ENCODE measurements around the gene PTPRD.

Gene PTPRD

DNA sequence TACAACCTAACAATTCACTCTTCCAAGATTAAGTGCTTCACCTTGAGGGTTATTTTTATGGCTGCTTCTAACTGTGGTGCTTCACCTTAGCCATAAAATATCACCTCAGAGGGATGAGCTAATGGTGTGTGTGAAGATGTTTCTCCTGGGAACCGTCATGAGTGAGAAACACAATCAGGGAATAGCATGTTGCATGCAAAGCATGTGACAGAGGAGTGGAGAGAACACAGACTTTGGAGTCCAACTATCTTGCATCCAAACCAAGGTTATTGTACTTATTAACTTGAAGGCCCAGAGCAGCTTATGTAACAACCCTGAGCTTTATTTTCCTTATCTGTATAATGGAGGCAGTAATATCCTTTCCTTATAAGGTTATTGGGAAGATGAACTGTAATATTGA lies 1724.2 kb downstream of the PTPRD start:
- DNase-seq (ENCODE audit: low spot score in 2 of 2) (no peak), ATAC-seq (no peak)
- Mint-ChIP-seq H3K4me3 (no peak overlapping the region), H3K9me3 (no peaks in the 10 kb centered on the region), H3K36me3 (no peaks in the 10 kb centered on the region), H3K27ac (no peak overlapping the region), H3K4me1 (no peaks in the 10 kb centered on the region)

DNA sequence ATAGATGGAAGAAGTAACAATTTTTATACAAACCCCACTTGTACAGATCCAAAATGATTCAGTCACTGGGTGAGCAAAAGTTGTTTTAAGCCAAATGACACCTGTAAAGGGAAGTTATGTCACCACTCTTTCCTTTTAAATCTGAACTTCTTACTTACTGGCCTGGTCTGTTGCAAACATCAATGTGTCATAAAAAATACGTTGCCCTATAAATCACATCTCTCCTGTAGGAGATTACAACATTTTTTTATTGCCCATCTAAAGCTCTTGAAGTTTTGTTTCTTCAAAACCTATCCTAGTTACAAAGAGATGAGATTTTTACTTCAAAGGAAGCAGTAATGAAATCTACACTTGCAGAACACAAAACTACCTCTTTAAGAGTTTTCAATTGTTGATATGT lies 1725.4 kb downstream of the PTPRD start:
- Mint-ChIP-seq H3K27ac (no peak overlapping the region), H3K4me1 (no peaks in the 10 kb centered on the region), H3K36me3 (no peaks in the 10 kb centered on the region), H3K4me3 (no peak overlapping the region), H3K9me3 (no peaks in the 10 kb centered on the region)
- no peak for ATAC-seq
- DNase-seq (ENCODE audit: low spot score in 2 of 2), result no peak

- no peak overlapping the region for H3K4me3 Mint-ChIP-seq
- ATAC-seq, result no peak
- H3K27ac Mint-ChIP-seq, result no peak overlapping the region
- no peaks in the 10 kb centered on the region for H3K9me3 Mint-ChIP-seq
- H3K36me3 Mint-ChIP-seq, result no peaks in the 10 kb centered on the region
- H3K4me1 Mint-ChIP-seq, result no peaks in the 10 kb centered on the region
- no peak for DNase-seq (ENCODE audit: low spot score in 2 of 2)
Observed at GRCh38 chr9:8883321-8883720, 1729.5 kb downstream of the PTPRD start.

GRCh38 chr9:8880060-8880459 lies 1732.7 kb downstream of the PTPRD start:
- no peak for DNase-seq (ENCODE audit: low spot score in 2 of 2)
- no peak for ATAC-seq
- no peaks in the 10 kb centered on the region for H3K4me1 Mint-ChIP-seq
- no peaks in the 10 kb centered on the region for H3K36me3 Mint-ChIP-seq
- no peaks in the 10 kb centered on the region for H3K9me3 Mint-ChIP-seq
- H3K4me3 Mint-ChIP-seq, result no peak overlapping the region
- H3K27ac Mint-ChIP-seq, result no peak overlapping the region

DNA sequence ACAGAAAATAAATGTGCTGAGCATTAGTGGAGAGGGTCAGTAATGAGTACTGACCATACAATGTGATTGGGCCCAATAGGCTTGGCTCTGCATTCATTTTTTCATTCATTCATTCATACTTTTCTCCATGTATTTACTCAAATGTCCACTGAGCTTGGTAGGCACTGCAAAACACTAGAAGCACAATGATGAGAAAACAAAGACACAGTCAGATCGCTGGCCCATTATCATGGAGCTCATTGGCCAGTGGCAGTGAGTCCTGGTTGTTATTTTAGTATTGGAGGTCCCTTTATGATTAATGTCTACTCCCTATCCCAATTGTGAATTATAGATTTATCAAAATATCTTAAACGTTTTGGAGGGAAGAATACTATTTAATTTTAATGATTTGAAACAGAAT lies 1733.5 kb downstream of the PTPRD start:
- Mint-ChIP-seq H3K4me3 (no peak overlapping the region), H3K27ac (no peak overlapping the region), H3K36me3 (no peaks in the 10 kb centered on the region), H3K9me3 (peaks cover 2% of the 10 kb centered on the region), H3K4me1 (no peaks in the 10 kb centered on the region)
- no peak for DNase-seq (ENCODE audit: low spot score in 2 of 2)
- ATAC-seq, result no peak

- no peak overlapping the region for H3K4me3 Mint-ChIP-seq
- peaks cover 2% of the 10 kb centered on the region for H3K9me3 Mint-ChIP-seq
Observed at GRCh38 chr9:8877753-8878494, 1734.9 kb downstream of the PTPRD start.

GRCh38 chr9:8876303-8876702 lies 1736.5 kb downstream of the PTPRD start:
- no peak for DNase-seq (ENCODE audit: low spot score in 2 of 2)
- Mint-ChIP-seq H3K4me3 (no peak overlapping the region), H3K27ac (no peak overlapping the region)

More at GRCh38 chr9:8877753-8878494, 1734.9 kb downstream of the PTPRD start:
- ATAC-seq (no peak), DNase-seq (ENCODE audit: low spot score in 2 of 2) (no peak)
- Mint-ChIP-seq H3K4me1 (no peaks in the 10 kb centered on the region), H3K27ac (no peak overlapping the region), H3K36me3 (no peaks in the 10 kb centered on the region)

GRCh38 chr9:8874482-8874881 lies 1738.3 kb downstream of the PTPRD start:
- ATAC-seq, result no peak
- no peak overlapping the region for H3K27ac Mint-ChIP-seq
- no peaks in the 10 kb centered on the region for H3K4me1 Mint-ChIP-seq
- peaks cover 2% of the 10 kb centered on the region for H3K9me3 Mint-ChIP-seq
- no peak for DNase-seq (ENCODE audit: low spot score in 2 of 2)
- no peak overlapping the region for H3K4me3 Mint-ChIP-seq
- no peaks in the 10 kb centered on the region for H3K36me3 Mint-ChIP-seq

More at GRCh38 chr9:8876303-8876702, 1736.5 kb downstream of the PTPRD start:
- Mint-ChIP-seq H3K9me3 (peaks cover 2% of the 10 kb centered on the region), H3K36me3 (no peaks in the 10 kb centered on the region), H3K4me1 (no peaks in the 10 kb centered on the region)
- ATAC-seq, result no peak

GRCh38 chr9:8872802-8873201 lies 1740.0 kb downstream of the PTPRD start:
- no peaks in the 10 kb centered on the region for H3K36me3 Mint-ChIP-seq
- H3K9me3 Mint-ChIP-seq, result peaks cover 2% of the 10 kb centered on the region
- DNase-seq (ENCODE audit: low spot score in 2 of 2) (no peak), ATAC-seq (no peak)
- H3K4me1 Mint-ChIP-seq, result no peaks in the 10 kb centered on the region
- H3K4me3 Mint-ChIP-seq, result no peak overlapping the region
- H3K27ac Mint-ChIP-seq, result no peak overlapping the region

DNA sequence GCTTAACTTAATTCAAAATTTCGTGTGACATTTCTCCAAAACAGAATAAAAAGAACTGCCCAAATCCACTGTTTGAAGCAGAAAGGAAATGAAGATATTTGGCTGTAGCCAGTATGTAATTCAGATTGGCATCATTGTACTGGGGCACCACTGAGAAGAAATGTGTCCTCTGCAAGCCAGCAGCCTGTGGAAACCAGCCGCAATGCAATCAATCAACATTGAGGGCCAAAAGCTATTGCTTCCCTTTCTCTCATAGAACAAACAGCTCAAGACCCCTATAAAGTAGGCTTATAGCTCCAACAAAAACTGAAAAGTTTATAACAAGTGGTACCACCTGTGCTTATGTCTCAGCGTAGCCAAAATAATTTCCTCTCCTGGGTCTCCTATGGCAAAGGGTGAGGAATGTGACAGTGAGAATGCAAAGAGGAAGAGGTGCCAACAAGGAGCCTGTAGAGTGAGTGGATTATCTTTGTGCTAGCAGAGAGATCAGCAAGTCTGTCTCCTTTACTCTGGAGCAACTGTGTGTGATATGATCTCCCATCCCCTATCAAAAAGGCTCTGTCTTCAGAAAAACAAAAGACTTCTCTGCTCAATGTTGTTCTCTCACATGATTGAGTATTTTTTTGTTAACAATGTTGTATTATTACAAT lies 1740.9 kb downstream of the PTPRD start:
- peaks cover 2% of the 10 kb centered on the region for H3K9me3 Mint-ChIP-seq
- DNase-seq (ENCODE audit: low spot score in 2 of 2) (no peak), ATAC-seq (no peak)
- H3K27ac Mint-ChIP-seq, result no peak overlapping the region
- no peaks in the 10 kb centered on the region for H3K4me1 Mint-ChIP-seq
- H3K36me3 Mint-ChIP-seq, result no peaks in the 10 kb centered on the region
- no peak overlapping the region for H3K4me3 Mint-ChIP-seq

DNA sequence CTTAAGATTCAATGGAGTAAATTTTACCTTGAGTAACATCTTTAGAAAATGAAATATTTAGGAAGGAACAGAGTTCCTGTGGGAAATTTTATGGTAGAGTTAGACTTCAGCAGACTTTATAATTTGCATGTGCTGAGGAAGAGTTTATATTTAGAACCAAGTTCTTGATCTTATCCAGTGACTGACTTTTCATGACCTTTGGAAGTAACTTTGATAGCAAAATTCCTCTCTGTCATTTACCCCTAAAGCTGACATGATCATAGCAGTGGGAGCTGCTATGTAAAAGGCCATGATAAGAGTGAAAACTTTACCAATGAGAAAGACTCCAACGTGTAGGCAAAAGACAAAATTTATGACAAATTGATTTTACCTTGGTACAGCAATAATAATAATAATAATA lies 1741.4 kb downstream of the PTPRD start:
- ATAC-seq, result no peak
- Mint-ChIP-seq H3K27ac (no peak overlapping the region), H3K4me1 (no peaks in the 10 kb centered on the region), H3K9me3 (peaks cover 2% of the 10 kb centered on the region), H3K4me3 (no peak overlapping the region), H3K36me3 (no peaks in the 10 kb centered on the region)
- no peak for DNase-seq (ENCODE audit: low spot score in 2 of 2)

- no peak for DNase-seq (ENCODE audit: low spot score in 2 of 2)
- H3K9me3 Mint-ChIP-seq, result peaks cover 2% of the 10 kb centered on the region
- H3K27ac Mint-ChIP-seq, result no peak overlapping the region
- no peaks in the 10 kb centered on the region for H3K36me3 Mint-ChIP-seq
- no peak for ATAC-seq
- no peak overlapping the region for H3K4me3 Mint-ChIP-seq
- no peaks in the 10 kb centered on the region for H3K4me1 Mint-ChIP-seq
Observed at GRCh38 chr9:8869812-8870211, 1743.0 kb downstream of the PTPRD start.

GRCh38 chr9:8868632-8869031 lies 1744.2 kb downstream of the PTPRD start:
- Mint-ChIP-seq H3K9me3 (no peaks in the 10 kb centered on the region), H3K4me1 (no peaks in the 10 kb centered on the region), H3K36me3 (no peaks in the 10 kb centered on the region), H3K4me3 (no peak overlapping the region), H3K27ac (no peak overlapping the region)
- ATAC-seq, result no peak
- DNase-seq (ENCODE audit: low spot score in 2 of 2), result no peak

DNA sequence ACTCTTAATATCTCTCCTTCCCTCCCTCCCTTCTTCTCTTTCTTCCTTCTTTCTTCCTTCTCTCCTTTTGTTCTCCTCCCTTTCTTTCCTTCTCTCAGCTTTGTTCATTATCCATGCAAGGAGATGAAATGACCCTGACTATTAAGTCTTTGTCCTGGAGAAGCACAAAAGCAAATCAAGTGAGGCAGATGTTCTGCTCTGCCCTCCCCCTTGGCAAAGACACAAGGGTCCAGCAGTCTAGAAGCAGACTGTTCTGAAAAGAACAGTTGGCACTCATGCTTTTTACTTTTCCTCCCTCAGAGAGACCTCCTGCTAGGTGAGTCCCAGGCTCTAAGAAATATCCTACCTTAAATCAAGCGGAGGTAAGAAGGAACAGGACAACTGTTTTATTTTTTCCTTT lies 1745.7 kb downstream of the PTPRD start:
- DNase-seq (ENCODE audit: low spot score in 2 of 2) (no peak), ATAC-seq (no peak)
- Mint-ChIP-seq H3K9me3 (no peaks in the 10 kb centered on the region), H3K4me3 (no peak overlapping the region), H3K27ac (no peak overlapping the region), H3K36me3 (no peaks in the 10 kb centered on the region), H3K4me1 (no peaks in the 10 kb centered on the region)

DNA sequence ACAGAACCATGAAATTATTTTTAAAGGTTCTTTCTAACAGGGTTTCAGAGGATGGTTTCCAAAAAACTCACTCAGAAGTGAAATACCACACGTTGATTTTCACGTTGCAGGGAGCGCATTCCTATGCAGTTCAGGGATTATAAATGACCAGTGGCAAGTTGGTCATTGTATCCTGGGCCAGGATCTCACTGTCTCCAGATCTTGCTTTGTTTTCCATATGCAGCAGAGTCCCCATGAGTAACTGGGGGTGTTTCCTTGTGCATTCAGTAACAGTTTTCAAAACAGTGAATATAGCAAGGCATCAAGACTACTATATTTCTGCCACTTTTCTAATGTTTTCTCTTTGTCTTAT lies 1748.3 kb downstream of the PTPRD start:
- Mint-ChIP-seq H3K4me3 (no peak overlapping the region), H3K27ac (no peak overlapping the region)

GRCh38 chr9:8863886-8864544 lies 1748.8 kb downstream of the PTPRD start:
- no peak for ATAC-seq
- Mint-ChIP-seq H3K9me3 (no peaks in the 10 kb centered on the region), H3K4me3 (no peak overlapping the region), H3K27ac (no peak overlapping the region), H3K36me3 (no peaks in the 10 kb centered on the region), H3K4me1 (peaks cover 4% of the 10 kb centered on the region)
- DNase-seq (ENCODE audit: low spot score in 2 of 2), result no peak

More for the DNA sequence above, 1748.3 kb downstream of the PTPRD start:
- Mint-ChIP-seq H3K4me1 (no peaks in the 10 kb centered on the region), H3K9me3 (no peaks in the 10 kb centered on the region), H3K36me3 (no peaks in the 10 kb centered on the region)
- DNase-seq (ENCODE audit: low spot score in 2 of 2) (no peak), ATAC-seq (no peak)

Measured in stimulated activated effector memory CD8-positive, alpha-beta T cell treated with anti-CD3 and anti-CD28 coated beads, Interleukin-12 subunit alpha, Interleukin-12 subunit beta, amount 100 ng/mL, for 72 hours (primary cell).